Osteoblast (primary cell): ENCODE results near the gene MAN2A1. TPM values are rescaled to one million over a fixed set of nuclear protein-coding genes. Genes with fewer than 3 reads are reported as not detected.

Source experiments
- DNase-seq: peaks from one replicate; pipeline ENCODE4 v3.0.0; 2011; ENCODE audit warnings: low spot score, mixed read lengths; ENCODE audit not compliant: insufficient read length; ENCODE audit errors: missing footprints
- H2AFZ ChIP-seq: 2 replicates; pipeline ENCODE4 v1.6.0; 2011; ENCODE audit warnings: mild to moderate bottlenecking, low read length
- H3K27ac ChIP-seq: 2 replicates; pipeline ENCODE4 v1.5.1; 2011; ENCODE audit warnings: mild to moderate bottlenecking, low read depth, low read length, moderate library complexity
- H3K27me3 ChIP-seq: 2 replicates; pipeline ENCODE4 v1.6.0; 2012; ENCODE audit warnings: mild to moderate bottlenecking, control low read depth, inconsistent platforms, low read length, moderate library complexity; ENCODE audit not compliant: insufficient read depth
- H3K36me3 ChIP-seq: 2 replicates; pipeline ENCODE4 v1.5.1; 2011; ENCODE audit warnings: mild to moderate bottlenecking, low read length, control low read depth, moderate library complexity; ENCODE audit not compliant: insufficient read depth
- H3K4me1 ChIP-seq: 2 replicates; pipeline ENCODE4 v1.5.1; 2011; ENCODE audit warnings: mild to moderate bottlenecking, low read length, control low read depth, moderate library complexity; ENCODE audit not compliant: insufficient read depth
- H3K4me2 ChIP-seq: 2 replicates; pipeline ENCODE4 v1.6.0; 2011; ENCODE audit warnings: mild to moderate bottlenecking, low read length; ENCODE audit not compliant: insufficient read depth
- H3K4me3 ChIP-seq: fragments of 200-600 bp; sonication (generic); 3 replicates; pipeline ENCODE4 v1.5.1; 2012; ENCODE audit warnings: mild to moderate bottlenecking, low read length, inconsistent platforms; ENCODE audit not compliant: insufficient read depth
- H3K79me2 ChIP-seq: 2 replicates; pipeline ENCODE4 v1.6.0; 2012; ENCODE audit warnings: mild to moderate bottlenecking, low read length, control low read depth, inconsistent platforms; ENCODE audit not compliant: insufficient read depth
- H3K9me3 ChIP-seq: 2 replicates; pipeline ENCODE4 v1.5.1; 2011; ENCODE audit warnings: low read depth, low read length, control low read depth
- H4K20me1 ChIP-seq: 2 replicates; pipeline ENCODE4 v1.6.0; 2012; ENCODE audit warnings: mild to moderate bottlenecking, low read length, control low read depth; ENCODE audit not compliant: insufficient read depth
- total RNA-seq: library from RNA; depleted of rRNA; stranded (reverse); fragments of >200 nt; gene quantifications from 2 replicates; pipeline ENCODE4 v1.2.3, GENCODE V29; 2012
- TF ChIP-seq, protein P1 (sequence below): IDR thresholded peaks from 2 replicates; pipeline ENCODE4 v1.5.1; 2011; ENCODE audit warnings: mild to moderate bottlenecking, low read depth, low read length, moderate library complexity; ENCODE audit errors: extremely low read depth

MAN2A1 gene
- total RNA-seq, 1 donor, result 81.8 TPM

DNA sequence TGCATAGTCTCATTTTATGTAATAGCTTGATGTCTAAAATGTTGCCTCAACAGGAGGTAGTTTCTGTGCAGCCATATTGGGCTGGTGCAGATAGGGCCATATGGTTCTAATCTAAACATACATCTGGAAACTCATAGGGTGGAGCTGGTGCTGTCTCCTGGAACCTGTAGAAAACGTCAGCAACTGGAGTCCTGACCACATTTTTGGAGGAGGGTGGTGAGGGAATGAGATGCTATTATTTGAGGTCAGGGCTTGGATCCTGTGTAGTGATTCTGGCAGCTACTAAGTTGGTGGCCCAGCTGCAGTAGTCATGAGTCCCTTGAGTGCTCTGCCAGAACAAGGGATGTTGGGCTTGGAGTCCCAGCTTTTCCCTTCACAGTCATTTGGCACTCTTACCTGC lies 14.1 kb downstream of the MAN2A1 start:
- Histone ChIP-seq H4K20me1 (peaks cover 2% of the 10 kb centered on the region), H3K4me1 (no peaks in the 10 kb centered on the region), H3K4me2 (no peak overlapping the region), H3K27ac (no peak overlapping the region), H3K9me3 (no peaks in the 10 kb centered on the region), H3K79me2 (peaks cover 90% of the 10 kb centered on the region), H2AFZ (no peak overlapping the region), H3K36me3 (no peaks in the 10 kb centered on the region), H3K27me3 (no peaks in the 10 kb centered on the region), H3K4me3 (no peak overlapping the region)
- peak; percentile 76 for DNase-seq
- TF ChIP-seq, protein P1, sequence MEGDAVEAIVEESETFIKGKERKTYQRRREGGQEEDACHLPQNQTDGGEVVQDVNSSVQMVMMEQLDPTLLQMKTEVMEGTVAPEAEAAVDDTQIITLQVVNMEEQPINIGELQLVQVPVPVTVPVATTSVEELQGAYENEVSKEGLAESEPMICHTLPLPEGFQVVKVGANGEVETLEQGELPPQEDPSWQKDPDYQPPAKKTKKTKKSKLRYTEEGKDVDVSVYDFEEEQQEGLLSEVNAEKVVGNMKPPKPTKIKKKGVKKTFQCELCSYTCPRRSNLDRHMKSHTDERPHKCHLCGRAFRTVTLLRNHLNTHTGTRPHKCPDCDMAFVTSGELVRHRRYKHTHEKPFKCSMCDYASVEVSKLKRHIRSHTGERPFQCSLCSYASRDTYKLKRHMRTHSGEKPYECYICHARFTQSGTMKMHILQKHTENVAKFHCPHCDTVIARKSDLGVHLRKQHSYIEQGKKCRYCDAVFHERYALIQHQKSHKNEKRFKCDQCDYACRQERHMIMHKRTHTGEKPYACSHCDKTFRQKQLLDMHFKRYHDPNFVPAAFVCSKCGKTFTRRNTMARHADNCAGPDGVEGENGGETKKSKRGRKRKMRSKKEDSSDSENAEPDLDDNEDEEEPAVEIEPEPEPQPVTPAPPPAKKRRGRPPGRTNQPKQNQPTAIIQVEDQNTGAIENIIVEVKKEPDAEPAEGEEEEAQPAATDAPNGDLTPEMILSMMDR, result no peak

DNA sequence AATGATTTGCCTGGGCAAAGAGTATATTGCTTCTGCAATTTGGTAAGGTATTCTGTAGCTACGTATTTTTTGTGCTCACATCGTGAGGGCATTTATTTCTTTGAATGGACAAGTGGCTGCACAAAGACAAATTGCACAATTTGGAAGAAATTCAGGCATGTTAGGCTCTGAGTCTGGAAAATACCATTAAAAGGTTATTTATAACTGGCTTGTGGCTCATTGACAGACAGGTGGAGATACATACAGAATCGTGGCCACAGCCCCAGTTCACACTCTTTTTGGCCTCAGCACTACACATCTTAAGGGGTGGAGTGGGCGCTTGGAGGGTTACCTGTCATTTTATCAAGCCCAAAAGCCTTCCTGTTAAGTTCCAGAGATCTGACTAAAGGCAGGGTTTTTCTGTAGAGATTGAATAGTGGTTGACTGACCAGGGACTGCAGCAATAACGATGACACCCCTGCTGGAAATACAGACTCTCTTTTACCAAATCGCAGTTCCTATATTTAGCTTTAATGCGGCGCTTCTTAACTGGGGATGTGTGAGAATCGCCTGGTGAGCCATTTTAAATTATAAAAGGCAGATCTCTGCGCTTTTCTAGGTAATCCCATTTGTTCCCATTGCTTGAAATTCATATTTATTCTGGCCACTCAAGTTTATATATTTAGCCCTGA lies 14.7 kb downstream of the MAN2A1 start:
- H3K4me1 ChIP-seq, result no peaks in the 10 kb centered on the region
- H3K79me2 ChIP-seq, result peaks cover 89% of the 10 kb centered on the region
- TF ChIP-seq, protein P1, result no peak

DNA sequence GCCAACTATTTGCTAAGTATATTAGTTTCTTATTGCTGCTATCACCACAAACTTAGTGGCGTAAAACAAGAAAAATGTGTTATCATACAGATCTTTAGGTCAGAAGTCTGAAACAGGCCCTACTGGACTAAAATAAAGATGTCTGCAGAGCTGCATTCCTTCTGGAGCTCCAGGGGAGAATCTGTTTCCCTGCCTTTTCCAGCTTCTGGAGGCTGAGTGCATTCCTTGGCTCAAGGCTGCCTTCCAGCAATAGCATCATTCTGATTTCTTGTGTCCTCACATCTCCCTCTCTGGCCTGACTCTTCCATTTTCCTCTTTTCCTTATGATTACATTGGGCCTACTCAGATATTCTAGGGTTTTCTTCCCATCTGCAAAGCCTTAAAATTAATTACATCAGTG lies 15.9 kb downstream of the MAN2A1 start:
- peaks cover 2% of the 10 kb centered on the region for H4K20me1 ChIP-seq

More for the DNA sequence above, 14.7 kb downstream of the MAN2A1 start:
- H3K27me3 ChIP-seq, result no peaks in the 10 kb centered on the region
- no peak overlapping the region for H2AFZ ChIP-seq
- no peak overlapping the region for H3K4me2 ChIP-seq
- H3K27ac ChIP-seq, result no peak overlapping the region
- DNase-seq, result no peak
- H3K4me3 ChIP-seq, result no peak overlapping the region
- H3K9me3 ChIP-seq, result no peaks in the 10 kb centered on the region
- no peaks in the 10 kb centered on the region for H3K36me3 ChIP-seq
- peaks cover 2% of the 10 kb centered on the region for H4K20me1 ChIP-seq

DNA sequence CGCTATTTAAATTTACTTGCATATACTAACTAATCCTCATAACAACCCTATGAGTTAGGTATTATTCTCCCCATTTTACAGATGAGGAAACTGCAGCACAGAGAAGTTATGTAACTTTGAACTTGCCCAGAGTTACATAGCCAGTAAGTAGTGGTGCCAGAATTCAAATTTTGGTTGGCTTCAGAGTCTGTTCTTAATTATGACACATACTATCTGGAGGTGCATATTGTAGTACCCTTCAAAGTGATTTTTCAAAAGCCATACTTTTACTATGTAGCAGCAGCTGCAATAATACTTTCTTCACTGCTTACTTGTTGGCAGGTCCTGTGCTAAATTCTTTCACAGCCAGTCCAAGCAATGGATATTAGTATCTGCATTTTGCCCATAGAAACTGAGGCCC lies 16.4 kb downstream of the MAN2A1 start:
- H3K79me2 ChIP-seq, result peaks cover 81% of the 10 kb centered on the region
- H4K20me1 ChIP-seq, result peaks cover 2% of the 10 kb centered on the region
- H3K9me3 ChIP-seq, result no peaks in the 10 kb centered on the region
- no peaks in the 10 kb centered on the region for H3K36me3 ChIP-seq
- no peak for DNase-seq
- H3K27me3 ChIP-seq, result no peaks in the 10 kb centered on the region
- no peak overlapping the region for H3K4me2 ChIP-seq
- H3K4me3 ChIP-seq, result no peak overlapping the region
- no peak overlapping the region for H2AFZ ChIP-seq
- H3K27ac ChIP-seq, result no peak overlapping the region
- TF ChIP-seq, protein P1, result no peak
- H3K4me1 ChIP-seq, result no peaks in the 10 kb centered on the region

More for the DNA sequence above, 15.9 kb downstream of the MAN2A1 start:
- TF ChIP-seq, protein P1, result no peak
- H3K27ac ChIP-seq, result no peak overlapping the region
- H3K79me2 ChIP-seq, result peaks cover 83% of the 10 kb centered on the region
- no peaks in the 10 kb centered on the region for H3K9me3 ChIP-seq
- no peak overlapping the region for H3K4me3 ChIP-seq
- no peaks in the 10 kb centered on the region for H3K4me1 ChIP-seq
- H3K27me3 ChIP-seq, result no peaks in the 10 kb centered on the region
- no peak overlapping the region for H2AFZ ChIP-seq
- no peak overlapping the region for H3K4me2 ChIP-seq
- no peak for DNase-seq
- no peaks in the 10 kb centered on the region for H3K36me3 ChIP-seq
